HL-60/S4 treated with phorbol 12-myristate 13-acetate at 8.2 ng/mL for 4 days and 3 days (cell line): ENCODE results near the gene GRIN3A.
"Not testable (repeated sequence)": the region's sequence is repeated elsewhere in the genome, so short reads cannot be mapped to it uniquely, and the experiment has no call there.

ENCODE experiments used
- in situ Hi-C: fragments of 300-500 bp; cut with MboI; formaldehyde crosslinking; loops from 2 replicates; pipeline ENCODE4 v1.15.0; 2022; ENCODE audit warnings: low sequenced_read_pairs

GRIN3A gene

DNA sequence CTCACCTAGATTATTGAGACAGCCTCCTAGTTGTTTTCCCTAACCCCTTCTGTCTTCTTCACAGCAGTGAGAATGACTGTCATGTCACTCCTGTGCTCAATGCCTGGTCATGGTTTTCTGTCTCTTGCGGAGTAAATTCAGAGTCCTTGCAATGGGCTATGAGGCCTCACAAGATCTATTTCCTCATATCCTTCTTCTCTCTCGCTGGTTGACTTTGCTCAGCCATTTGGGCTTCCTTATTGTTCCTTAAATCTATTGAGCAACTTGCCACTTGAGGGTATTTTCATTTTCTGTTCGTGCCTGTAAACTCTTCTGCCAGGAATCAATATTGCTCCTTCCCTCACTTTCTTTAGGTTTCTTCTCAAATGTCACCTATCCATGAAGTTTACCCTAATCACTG is 152.7 kb downstream of the GRIN3A start:
- in situ Hi-C loops, result no loop called here

DNA sequence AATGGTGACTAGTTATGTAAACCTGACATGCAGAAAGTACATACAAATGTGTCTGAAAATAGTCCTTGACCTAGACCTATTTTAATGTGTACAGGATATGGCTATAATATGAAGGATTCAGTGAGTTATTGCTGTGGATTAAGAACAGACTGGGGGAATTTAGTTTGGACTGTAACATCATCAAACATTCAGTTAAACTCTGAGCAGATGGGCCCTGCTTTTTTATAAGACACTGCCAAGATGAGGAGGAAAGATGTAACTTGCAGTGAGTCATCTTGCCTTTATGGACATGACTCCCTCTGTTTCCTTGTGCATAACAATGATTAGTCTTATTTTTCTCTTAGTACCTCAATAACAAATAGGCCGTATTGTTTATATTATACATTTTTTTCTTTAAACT is 155.9 kb downstream of the GRIN3A start:
- in situ Hi-C loops, result no loop called here

DNA sequence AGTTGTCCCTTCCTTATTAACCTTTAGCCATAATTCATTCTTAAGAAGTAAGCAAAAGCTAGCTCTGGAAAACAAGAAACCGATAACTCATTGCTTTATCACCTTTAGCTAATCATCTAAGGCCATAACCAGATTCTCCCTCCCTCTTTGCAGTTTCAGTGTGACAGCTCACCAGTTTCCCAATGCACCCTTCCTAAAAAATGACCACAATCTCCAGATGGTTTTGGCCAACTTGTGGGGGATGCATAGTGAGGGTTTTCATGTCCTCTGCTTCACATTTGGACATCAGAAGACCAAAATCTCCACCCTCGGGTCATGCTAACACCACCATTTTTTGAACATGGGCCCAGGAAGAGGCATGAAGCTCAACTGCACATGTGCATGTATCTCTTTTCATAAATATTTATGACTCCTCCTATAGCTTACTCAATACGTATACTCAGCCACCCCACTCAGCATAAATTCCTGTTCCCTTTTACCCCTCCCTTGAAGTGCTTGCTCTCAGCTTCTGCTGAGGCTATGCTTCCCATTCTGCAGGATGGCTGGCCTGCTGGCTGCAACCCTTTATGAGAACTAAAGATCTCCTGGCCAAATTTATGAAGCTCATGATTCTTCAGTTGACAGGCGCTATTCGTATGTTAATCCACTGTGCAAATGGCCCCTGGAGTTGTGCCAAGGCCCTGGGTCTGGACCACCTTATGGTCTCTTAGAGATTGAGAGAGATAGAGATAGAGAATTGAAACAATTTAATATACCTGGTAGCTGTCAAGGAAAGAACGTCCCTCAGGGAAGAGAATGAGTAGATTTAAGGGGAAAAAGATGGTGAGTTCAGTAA is 158.5 kb downstream of the GRIN3A start:
- in situ Hi-C loops, result no loop called here

DNA sequence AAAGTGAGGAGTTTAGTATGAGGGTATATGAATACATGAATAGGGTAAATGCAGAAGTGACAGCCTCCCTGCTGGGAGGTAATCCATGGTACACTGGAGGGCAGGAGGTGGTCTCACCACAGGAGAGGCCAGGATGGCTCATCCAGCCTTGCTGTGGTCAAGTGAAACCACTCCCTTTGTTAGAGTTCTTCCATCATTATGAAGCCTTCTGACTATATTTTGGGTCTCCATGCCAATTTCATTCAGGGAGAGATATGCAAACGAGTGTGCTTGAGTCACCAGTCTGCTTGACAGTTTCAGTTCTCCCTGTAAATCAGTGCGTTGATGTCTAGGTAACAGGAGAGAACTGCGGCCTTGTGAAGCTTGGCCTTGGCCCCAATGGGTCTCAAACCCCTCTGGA is 160.1 kb downstream of the GRIN3A start:
- in situ Hi-C loops, result no loop called here

DNA sequence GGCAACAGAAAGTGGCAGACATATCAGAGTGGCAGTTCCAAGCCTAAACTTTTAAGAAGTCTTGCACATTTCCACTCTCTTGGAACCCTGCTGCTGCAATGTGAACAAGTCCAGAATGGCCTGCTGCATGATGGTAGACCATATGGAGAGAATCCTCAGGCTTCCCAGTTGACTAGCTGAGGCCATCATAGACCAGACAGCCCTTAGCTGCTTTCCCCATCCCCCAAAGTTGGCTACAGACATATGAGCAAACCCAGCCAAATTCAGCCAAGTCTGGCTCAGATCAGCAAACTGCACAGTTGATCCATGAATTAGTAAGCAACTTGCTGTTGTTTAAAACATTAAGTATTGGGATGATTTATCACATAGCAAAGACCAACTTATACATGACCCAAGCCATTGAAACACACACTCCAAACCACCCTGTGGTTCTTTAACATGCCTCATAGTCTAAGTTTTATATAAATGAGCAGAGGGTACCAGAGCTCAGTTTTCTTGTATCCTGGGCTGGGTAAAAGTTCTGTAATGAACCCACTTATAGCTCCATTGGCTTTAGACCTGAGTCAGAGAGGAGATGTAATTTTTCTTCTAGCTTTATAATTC is 163.6 kb downstream of the GRIN3A start:
- in situ Hi-C loops, result no loop called here

DNA sequence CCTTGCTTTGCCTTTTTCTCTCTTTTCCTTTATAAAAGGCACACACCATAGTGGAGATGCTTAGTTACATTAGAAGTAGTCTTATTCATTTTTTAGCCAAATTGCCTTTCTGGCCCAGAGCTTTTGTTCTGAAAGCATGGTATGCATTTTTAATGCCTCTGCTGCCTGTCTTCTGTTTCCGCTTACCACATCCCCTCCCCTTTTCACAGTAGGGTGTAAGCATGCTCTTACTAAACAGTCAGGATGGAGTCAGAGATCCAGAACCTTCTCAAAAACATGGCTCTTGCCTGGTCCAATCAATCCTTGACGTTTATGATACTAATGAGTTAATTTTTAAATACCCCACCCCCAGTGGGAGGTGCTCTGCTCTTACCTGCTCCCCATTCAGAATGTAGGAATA is 166.1 kb downstream of the GRIN3A start:
- in situ Hi-C loops, result no loop called here

DNA sequence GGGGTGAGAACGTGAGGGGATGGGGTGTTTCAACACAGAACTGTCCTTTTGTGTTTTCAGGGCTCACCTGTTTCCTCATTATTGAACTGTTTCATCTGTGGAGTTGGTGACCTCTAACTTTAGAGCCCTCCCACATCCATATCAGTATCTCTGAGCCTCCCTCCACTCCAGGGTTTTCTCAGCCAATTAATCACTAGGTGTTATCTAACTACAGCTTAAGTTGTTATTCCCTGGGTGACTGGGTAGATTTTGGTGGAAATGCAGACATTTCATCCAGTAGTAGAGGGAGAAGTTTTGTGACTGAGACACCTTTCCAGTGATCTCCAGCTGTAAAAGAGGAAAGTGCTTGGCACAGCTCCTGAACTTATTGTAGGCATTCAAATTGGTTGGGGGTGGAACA is 167.3 kb downstream of the GRIN3A start:
- in situ Hi-C loops, result no loop called here

DNA sequence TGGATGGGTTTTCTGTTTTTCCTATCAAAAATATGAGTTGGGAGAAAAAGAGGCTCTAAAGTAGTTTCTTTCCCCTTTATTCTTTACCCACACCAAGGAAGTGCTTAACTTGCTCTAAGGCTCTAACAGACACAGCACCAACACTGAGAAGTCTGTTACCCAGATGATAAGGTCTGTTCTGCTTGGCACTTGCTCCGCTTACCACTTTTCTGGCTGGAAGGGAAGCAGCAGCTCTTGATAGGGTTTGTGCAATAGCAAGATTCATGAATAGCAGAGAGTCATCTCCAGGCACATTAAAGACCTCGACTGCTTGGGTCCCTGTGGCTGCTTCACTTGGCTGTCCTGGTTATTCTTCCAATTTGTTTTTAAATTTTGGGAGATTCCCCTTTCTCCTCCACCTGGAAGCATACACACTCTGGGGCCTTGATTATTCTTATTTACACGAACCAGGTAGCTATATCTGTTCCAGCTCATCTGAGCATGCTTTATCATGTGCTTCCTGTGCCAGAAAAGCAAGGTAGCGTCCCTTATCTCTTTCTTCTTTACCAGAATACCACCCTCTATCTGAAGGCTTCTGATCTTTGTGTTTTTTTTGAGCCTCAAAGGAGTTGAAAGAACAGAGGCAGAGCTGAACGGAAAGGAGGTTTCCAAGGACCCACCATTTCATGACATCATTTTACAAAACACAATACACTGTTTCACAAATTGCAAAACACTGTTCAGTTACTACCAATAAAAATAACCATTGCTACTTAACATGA is 168.5 kb downstream of the GRIN3A start:
- in situ Hi-C loops, result no loop called here

DNA sequence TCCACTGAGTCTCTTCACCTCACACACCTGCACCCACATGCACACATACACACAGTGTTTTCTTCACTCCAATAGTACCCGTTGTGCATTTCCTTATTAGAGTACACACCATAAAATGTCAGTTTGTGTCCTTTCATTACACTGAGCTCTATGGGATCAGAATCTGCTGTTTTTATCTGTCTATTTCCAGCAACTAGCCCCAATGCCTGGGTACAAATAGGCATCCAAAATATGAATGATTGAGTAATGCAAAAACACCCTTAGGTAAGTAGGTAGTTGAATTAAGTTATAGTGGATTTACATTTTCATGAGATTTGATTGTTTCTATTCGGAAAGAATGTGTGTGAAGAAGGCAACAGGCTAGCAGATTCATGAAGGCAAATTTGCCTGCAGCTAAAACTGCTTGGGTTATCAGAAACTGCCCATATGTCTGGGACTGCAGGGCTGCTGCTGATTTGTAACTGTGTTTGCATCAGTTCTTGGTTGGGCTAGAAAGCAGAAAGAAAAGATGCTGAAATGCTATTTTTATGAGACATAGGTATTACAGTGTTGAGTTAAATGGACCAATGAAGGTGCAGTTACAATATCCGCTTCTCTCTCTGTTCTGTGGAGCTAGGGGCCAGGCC is 170.6 kb downstream of the GRIN3A start:
- in situ Hi-C loops, result no loop called here

DNA sequence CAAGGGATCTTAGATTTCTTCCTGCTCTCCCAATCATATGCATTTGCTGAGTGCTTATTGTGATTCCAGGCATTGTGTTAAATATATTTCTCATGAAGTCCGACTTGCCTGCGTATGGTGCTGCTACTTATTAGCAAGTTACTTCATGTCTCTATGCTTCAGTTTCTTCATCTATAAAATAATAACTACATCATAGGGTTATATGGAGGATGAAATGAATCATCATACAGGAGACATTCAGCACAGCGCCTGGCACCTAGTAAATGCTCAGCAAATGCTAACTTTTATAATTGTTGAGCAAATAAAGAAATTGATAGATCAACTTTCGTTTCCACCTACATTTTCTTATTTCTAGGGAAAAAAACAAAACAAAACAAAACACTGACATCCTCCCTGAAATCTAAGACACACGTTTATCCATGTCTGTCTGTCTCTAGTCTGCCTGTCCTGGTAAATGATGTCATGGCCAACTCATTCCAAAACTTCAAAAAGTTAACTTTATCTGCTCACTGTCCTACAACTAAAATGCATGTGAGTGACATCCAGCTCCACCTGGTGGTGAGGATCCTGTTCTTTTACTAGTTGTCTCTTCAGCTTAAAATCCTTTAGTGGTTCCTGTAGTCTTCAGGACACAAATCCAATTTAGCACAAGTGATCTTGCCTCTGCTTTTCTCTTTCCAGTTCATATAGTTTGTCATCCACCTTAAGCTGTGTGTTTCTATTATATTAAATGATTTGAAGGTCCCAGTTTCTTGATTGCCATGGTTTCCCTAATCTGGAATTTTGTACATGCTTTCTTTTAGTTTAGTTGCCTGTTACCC is 171.3 kb downstream of the GRIN3A start:
- in situ Hi-C loops, result no loop called here

DNA sequence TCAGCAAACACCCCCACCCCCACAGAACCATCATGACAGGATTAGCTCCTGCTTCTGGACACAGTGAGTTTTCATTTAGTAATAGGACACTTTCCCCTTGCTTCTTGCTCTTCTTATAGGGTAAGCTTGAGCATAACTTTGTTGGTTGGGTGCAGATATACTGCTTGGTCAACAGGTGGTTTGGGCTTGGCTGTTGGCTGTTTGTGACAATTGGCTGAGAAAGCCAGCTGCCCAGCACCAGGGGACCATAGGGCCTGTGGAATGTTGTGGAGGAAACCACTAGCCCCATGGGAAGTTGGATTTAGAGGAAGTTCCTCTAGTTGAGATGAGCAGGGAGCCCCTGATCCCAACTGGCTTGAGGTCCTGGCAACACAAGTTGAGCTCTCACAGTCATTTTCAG is 174.2 kb downstream of the GRIN3A start:
- in situ Hi-C loops, result no loop called here

DNA sequence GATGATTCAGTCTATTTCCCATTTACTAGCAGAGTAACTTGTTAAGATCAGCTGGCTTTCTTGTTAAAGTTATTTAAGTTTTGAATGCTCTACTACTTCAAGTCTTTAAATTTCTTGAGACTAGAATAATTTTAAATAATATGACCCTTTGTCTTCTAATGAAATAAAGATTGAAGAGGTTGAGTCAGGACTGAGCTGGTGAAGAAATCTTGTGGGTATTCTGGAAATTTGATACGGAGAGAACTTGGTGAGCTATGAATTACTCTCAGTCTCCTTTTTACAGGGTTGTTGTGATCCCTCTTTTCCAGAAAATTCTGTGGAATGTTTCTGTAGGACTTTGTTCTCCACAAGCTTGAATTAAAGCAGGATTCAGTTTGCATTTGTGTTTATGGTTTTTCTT is 175.5 kb downstream of the GRIN3A start:
- in situ Hi-C loops, result no loop called here

DNA sequence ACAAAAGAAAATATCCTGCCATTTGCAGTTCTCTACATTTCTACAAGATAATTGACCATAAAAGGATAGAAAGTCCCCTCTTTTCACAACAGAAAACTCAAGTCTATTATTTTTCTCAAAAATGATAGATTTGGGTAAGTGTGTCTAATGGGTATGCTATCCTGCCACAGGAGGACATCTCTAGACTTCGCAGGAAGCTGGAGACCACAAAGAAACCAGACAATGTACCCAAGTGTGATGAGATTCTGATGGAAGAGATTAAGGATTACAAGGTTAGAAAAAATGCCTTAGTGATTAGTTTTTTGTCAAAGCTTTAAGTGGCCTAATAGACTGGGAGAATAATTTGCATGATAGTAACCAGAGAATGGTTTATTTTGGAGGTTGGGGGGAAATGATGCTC is 176.7 kb downstream of the GRIN3A start:
- in situ Hi-C loops, result no loop called here

DNA sequence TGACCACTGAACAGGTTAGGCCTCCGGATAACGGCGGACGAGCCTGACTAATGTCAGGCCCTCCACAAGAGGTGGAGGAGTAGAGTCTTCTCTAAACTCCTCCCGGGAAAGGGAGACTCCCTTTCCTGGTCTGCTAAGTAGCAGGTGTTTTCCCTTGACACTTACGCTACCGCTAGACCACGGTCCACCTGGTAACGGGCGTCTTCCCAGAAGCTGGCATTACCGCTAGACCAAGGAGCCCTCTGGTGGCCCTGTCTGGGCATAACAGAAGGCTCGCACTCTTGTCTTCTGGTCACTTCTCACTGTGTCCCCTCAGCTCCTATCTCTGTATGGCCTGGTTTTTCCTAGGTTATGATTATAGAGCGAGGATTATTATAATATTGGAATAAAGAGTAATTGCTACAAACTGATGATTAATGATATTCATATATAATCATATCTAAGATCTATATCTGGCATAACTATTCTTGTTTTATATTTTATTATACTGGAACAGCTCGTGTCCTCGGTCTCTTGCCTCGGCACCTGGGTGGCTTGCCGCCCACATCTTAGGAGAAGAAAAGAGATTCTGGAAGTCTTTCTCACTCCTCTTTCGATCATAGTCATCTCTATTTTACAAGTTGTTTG is 188.9 kb downstream of the GRIN3A start:
- in situ Hi-C loops, result not testable (repeated sequence)

DNA sequence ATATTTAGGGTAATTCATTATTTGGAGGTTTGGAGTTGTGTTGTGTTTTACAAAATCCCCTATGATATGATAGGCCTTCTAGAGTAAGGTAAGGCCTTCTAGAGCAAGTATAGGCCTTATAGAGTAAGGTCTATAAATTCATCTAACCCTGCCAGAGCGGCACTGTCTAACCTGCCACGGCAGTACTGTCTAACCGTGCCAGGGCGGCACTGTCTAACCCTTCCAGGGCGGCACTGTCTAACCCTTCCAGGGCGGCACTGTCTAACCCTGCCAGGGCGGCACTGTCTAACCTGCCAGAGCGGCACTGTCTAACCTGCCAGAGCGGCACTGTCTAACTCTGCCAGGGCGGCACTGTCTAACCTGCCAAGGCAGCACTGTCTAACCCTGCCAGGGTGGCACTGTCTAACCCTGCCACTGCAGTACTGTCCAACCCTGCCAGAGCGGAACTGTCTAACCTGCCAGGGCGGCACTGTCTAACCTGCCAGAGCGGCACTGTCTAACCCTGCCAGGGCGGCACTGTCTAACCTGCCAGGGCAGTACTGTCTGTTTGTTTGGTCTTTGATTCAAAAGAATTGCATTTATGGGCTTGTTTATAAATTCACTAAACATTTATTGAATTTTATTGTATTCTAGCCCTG is 195.2 kb downstream of the GRIN3A start:
- in situ Hi-C loops, result no loop called here

DNA sequence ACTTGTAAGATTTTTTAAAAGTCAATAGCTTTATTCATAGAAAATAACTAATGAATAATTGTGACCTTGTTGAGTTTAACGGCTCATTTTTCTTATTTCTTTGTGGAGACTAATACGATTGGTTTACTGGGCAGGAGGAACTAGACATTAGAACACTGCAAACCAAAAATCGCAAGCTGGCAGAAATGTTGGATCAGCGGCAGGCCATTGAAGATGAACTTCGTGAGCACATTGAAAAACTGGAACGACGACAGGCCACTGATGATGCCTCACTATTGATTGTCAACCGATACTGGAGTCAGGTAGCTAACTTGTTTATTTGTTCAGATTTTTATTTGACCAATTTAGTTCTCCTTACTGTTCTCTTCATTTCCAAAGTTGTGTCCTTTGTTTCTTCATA is 198.4 kb downstream of the GRIN3A start:
- in situ Hi-C loops, result no loop called here

DNA sequence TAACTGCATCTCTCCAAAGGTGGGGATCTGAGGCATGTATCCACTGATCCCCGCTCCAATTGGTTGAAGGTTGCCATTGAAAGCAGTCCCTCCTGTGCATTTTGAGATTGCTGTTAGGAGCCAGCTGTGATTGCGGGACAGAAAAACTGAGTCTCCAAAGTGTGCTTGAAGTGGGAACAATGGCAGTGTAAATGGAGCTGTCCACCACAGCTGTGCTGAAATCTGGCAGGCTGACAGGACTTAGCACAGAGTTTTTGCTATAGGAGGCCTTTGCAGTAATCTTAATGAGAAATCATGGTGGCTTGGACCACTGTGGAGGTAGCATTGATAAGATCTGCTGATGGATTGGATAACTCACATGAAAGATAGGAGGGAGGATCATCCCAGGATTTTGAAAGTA is 201.5 kb downstream of the GRIN3A start:
- in situ Hi-C loops, result no loop called here

DNA sequence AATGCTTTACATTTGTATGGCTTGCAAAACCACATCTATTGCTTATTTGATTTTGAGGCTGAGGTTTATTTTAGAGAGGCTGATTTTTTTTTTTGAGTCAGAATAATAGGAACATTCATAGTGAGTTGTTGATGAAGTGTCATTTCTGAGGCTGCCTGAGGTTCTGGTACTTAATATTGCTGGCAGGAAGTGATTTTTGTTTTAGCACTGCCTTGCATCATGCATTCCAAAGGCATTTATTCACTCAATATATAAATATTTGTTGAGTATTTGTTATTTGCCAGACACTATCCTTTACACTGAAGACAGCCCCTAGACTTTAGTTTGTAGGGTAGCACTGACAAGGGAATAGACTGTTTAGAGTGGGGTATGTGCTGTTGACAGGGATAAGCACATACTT is 202.1 kb downstream of the GRIN3A start:
- in situ Hi-C loops, result no loop called here

DNA sequence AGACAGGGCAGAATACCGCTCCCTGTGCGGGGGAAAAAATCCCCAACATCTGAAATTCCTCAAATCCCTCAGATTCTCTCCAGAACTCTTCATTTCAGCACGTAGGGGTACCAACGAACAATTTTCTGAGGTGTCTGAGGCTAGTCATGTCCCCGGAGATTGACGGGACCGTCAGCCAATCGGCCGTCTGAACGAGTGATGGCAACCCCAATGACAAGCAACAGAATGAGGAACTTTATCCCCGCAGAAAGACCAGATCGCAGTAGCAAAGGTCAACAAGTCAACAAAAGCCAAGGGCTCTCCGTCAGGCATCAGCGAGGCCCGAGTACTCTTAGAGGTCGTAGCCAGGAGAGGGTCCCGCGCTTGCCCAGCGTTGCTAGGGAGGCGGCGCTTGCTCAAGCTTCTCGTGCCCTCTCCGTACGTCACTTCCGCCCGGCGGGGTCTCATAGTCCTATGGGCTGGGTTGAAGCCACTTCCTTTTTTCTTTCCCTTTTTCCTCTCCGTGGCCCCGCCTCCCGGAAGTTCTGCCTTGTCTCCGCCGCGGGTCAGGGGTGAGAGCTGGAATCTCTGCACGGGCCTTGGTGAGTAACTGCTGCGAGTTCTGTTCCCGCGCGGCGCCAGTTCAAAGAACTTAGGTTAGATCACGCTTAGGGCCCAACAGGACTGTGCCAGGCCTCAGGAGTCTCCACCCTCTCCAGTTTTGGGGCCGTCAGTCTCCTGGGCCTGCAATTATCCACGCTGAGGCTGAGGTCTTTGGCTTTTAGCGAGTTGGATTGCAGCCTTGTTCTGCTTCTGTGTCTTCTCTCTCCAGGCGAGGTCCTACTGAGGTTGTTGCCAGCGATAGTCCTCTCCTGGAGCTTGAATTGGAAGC is 204.9 kb downstream of the GRIN3A start, which contains the start of gene RNF20:
TSS of gene RNF20 (plus strand) at position 520 of the 871 bp plus-strand sequence. CDS start 1,571 bp downstream, outside the sequence.
- in situ Hi-C loops, result no loop called here
